IMR-90 (cell line): ENCODE measurements around the gene FSIP1. TPM values are rescaled to one million over a fixed set of nuclear protein-coding genes. Genes with fewer than 3 reads are reported as not detected.

ENCODE experiments used
- ATAC-seq: fragments of 200-7000 bp; cut with Tn5 transposase; 2 replicates; pipeline ENCODE4 v1.9.1; 2020; ENCODE audit warnings: low read depth, mild to moderate bottlenecking, moderate library complexity
- BruUV-seq: library from RNA; stranded (reverse); fragments of 400-500 nt; replicated peaks from 2 replicates; lab custom pipeline; 2021; lab: Mats Ljungman, UMichigan
- CTCF ChIA-PET: fragments of 300-600 bp; formaldehyde crosslinking; extraction: SDS; loops from one replicate; lab custom pipeline; 2021; ENCODE audit warnings: antibody characterized with exemption; lab: Yijun Ruan, JAX
- POLR2A ChIA-PET: fragments of 300-600 bp; sonication (Branson Sonifier 250); formaldehyde crosslinking; loops from one replicate; lab custom pipeline; 2022; ENCODE audit warnings: antibody characterized with exemption; ENCODE audit not compliant: unreplicated experiment; lab: Charles Lee
- DNase-seq: peaks from one replicate; pipeline ENCODE4 v3.0.0; 2013
- H2AFZ ChIP-seq: replicated peaks from 2 replicates; pipeline ENCODE3; 2013; ENCODE audit warnings: low read length, mild to moderate bottlenecking; ENCODE audit not compliant: poor library complexity
- H2AK5ac ChIP-seq: 2 replicates; pipeline ENCODE4 v1.6.1; 2013; ENCODE audit warnings: low read depth, low read length, inconsistent platforms
- H2AK9ac ChIP-seq: replicated peaks from 2 replicates; pipeline ENCODE3; 2013; ENCODE audit warnings: mild to moderate bottlenecking, low read depth, low read length, moderate library complexity; ENCODE audit not compliant: poor library complexity
- H2BK120ac ChIP-seq: 2 replicates; pipeline ENCODE4 v1.6.1; 2013; ENCODE audit warnings: low read depth, low read length, inconsistent platforms
- H2BK15ac ChIP-seq: 3 replicates; pipeline ENCODE4 v1.6.1; 2013; ENCODE audit warnings: low read depth, low read length, inconsistent platforms
- H2BK20ac ChIP-seq: 2 replicates; pipeline ENCODE4 v1.6.1; 2013; ENCODE audit warnings: low read depth, mild to moderate bottlenecking, inconsistent platforms, low read length, moderate library complexity
- H2BK5ac ChIP-seq: 2 replicates; pipeline ENCODE4 v1.6.1; 2013; ENCODE audit warnings: mild to moderate bottlenecking, low read depth, low read length, inconsistent platforms; ENCODE audit not compliant: poor library complexity, severe bottlenecking
- H3K14ac ChIP-seq: replicated peaks from 2 replicates; pipeline ENCODE4 v1.6.1; 2013; ENCODE audit warnings: low read depth, low read length, inconsistent platforms
- H3K18ac ChIP-seq: 2 replicates; pipeline ENCODE4 v1.6.1; 2013; ENCODE audit warnings: low read depth, low read length, control low read depth
- H3K23ac ChIP-seq: 2 replicates; pipeline ENCODE4 v1.6.1; 2013; ENCODE audit warnings: low read depth, low read length, inconsistent platforms
- H3K27ac ChIP-seq: 2 replicates; pipeline ENCODE4 v1.5.1; 2013; ENCODE audit warnings: mild to moderate bottlenecking, control low read depth, low read length; ENCODE audit not compliant: insufficient read depth
- H3K27me3 ChIP-seq: 2 replicates; pipeline ENCODE4 v1.6.1; 2013; ENCODE audit warnings: low read length; ENCODE audit not compliant: control insufficient read depth, insufficient read depth
- H3K36me3 ChIP-seq: 2 replicates; pipeline ENCODE4 v1.6.1; 2013; ENCODE audit warnings: low read length, mixed read lengths; ENCODE audit not compliant: control insufficient read depth, insufficient read depth
- H3K4ac ChIP-seq: 2 replicates; pipeline ENCODE4 v1.6.1; 2013; ENCODE audit warnings: low read depth, low read length, inconsistent platforms
- H3K4me1 ChIP-seq: 2 replicates; pipeline ENCODE4 v1.6.1; 2013; ENCODE audit warnings: low read length, mixed read lengths; ENCODE audit not compliant: control insufficient read depth, insufficient read depth
- H3K4me2 ChIP-seq: 2 replicates; pipeline ENCODE4 v1.6.1; 2013; ENCODE audit warnings: low read depth, mild to moderate bottlenecking, control low read depth, low read length, moderate library complexity
- H3K4me3 ChIP-seq: 2 replicates; pipeline ENCODE4 v1.5.1; 2013; ENCODE audit warnings: low read depth, mild to moderate bottlenecking, control low read depth, low read length, moderate library complexity; ENCODE audit not compliant: insufficient read depth
- H3K56ac ChIP-seq: 2 replicates; pipeline ENCODE4 v1.6.1; 2013; ENCODE audit warnings: low read length, inconsistent platforms; ENCODE audit not compliant: insufficient read depth; ENCODE audit errors: extremely low read depth
- H3K79me1 ChIP-seq, 2 experiments: 2 replicates each; pipeline ENCODE4 v1.6.1; 2013; ENCODE audit warnings: low read length in 2 of 2, inconsistent platforms in 1 of 2, low read depth in 1 of 2
- H3K9ac ChIP-seq: 2 replicates; pipeline ENCODE4 v1.6.1; 2013; ENCODE audit warnings: low read depth, low read length, control low read depth
- H3K9me1 ChIP-seq: 2 replicates; pipeline ENCODE4 v1.6.1; 2013; ENCODE audit warnings: low read length, inconsistent platforms; ENCODE audit not compliant: insufficient read depth
- H3K9me3 ChIP-seq: 2 replicates; pipeline ENCODE4 v1.6.1; 2013; ENCODE audit warnings: low read length; ENCODE audit not compliant: control insufficient read depth, insufficient read depth
- H4K20me1 ChIP-seq: 2 replicates; pipeline ENCODE4 v1.6.1; 2013; ENCODE audit warnings: low read length, inconsistent platforms; ENCODE audit not compliant: insufficient read depth
- H4K5ac ChIP-seq: 2 replicates; pipeline ENCODE4 v1.6.1; 2013; ENCODE audit warnings: mild to moderate bottlenecking, low read depth, low read length, control low read depth
- H4K8ac ChIP-seq, 2 experiments: 2 replicates each; pipeline ENCODE4 v1.6.1; 2013; ENCODE audit warnings: low read depth in 2 of 2, low read length in 2 of 2, control low read depth in 1 of 2, inconsistent platforms in 1 of 2
- H4K91ac ChIP-seq: 2 replicates; pipeline ENCODE4 v1.6.1; 2013; ENCODE audit warnings: low read depth, low read length, inconsistent platforms; ENCODE audit not compliant: insufficient read depth
- BHLHE40 ChIP-seq: fragments of 150-350 bp; IDR thresholded peaks from 2 replicates; pipeline ENCODE4 v1.6.1; 2016; ENCODE audit warnings: mild to moderate bottlenecking, low read depth, low read length
- CEBPB ChIP-seq: IDR thresholded peaks from 2 replicates; pipeline ENCODE4 v1.6.1; 2012; ENCODE audit warnings: low read depth, low read length, improper control_type of control experiment
- CHD1 ChIP-seq: IDR thresholded peaks from 2 replicates; pipeline ENCODE4 v1.6.1; 2012; ENCODE audit warnings: low read depth, low read length, improper control_type of control experiment
- FOS ChIP-seq: fragments of 150-350 bp; IDR thresholded peaks from 2 replicates; pipeline ENCODE4 v1.6.1; 2016; ENCODE audit warnings: low read depth, low read length
- MAFK ChIP-seq: IDR thresholded peaks from 2 replicates; pipeline ENCODE4 v1.6.1; 2012; ENCODE audit warnings: low read depth, low read length, improper control_type of control experiment
- MAZ ChIP-seq: IDR thresholded peaks from 2 replicates; pipeline ENCODE4 v1.6.1; 2012; ENCODE audit warnings: low read depth, mild to moderate bottlenecking, low read length, improper control_type of control experiment, moderate library complexity, borderline replicate concordance
- NFE2L2 ChIP-seq: fragments of 150-350 bp; IDR thresholded peaks from 2 replicates; pipeline ENCODE4 v1.6.1; 2016; ENCODE audit warnings: low read depth, mild to moderate bottlenecking, low read length
- RAD21 ChIP-seq: IDR thresholded peaks from 2 replicates; pipeline ENCODE4 v1.6.1; 2012; ENCODE audit warnings: low read length, improper control_type of control experiment
- RFX5 ChIP-seq: IDR thresholded peaks from 2 replicates; pipeline ENCODE4 v1.8.0; 2012; ENCODE audit warnings: low read depth, mild to moderate bottlenecking, low read length, moderate library complexity
- SMC3 ChIP-seq: fragments of 150-350 bp; IDR thresholded peaks from 2 replicates; pipeline ENCODE4 v1.6.1; 2016; ENCODE audit warnings: low read depth, mild to moderate bottlenecking, antibody characterized with exemption, low read length, moderate library complexity
- WGBS, 2 experiments: methylation state at CpG; one replicate each; pipeline versions ENCODE4 v1.1.5 to v1.1.7; 2013; ENCODE audit warnings: missing lambda C conversion rate in 2 of 2; ENCODE audit not compliant: insufficient read length in 1 of 2; ENCODE audit errors: extremely low coverage in 2 of 2; 5-methylcytosine and 5-hydroxymethylcytosine counted together
- dilution Hi-C: fragments of 300-500 bp; cut with HindIII; formaldehyde crosslinking; loops from one replicate; pipeline ENCODE4 v1.14.3; 2018; ENCODE audit warnings: low sequenced_read_pairs; ENCODE audit not compliant: unreplicated experiment
- in situ Hi-C: fragments of 300-500 bp; cut with MboI; formaldehyde crosslinking; loops from 3 replicates; pipeline ENCODE4 v1.14.3; 2019; ENCODE audit warnings: low sequenced_read_pairs, inconsistent platforms, mixed read lengths
- intact Hi-C: fragments of 100-400 bp; cut with micrococcal nuclease; formaldehyde crosslinking; loops from 2 replicates; pipeline ENCODE4 v1.10.0; 2022
- polyA plus RNA-seq, 3 experiments: library from polyadenylated mRNA; depleted of rRNA; stranded (reverse); fragments of >200 nt; gene quantifications; 2 replicates each; pipeline ENCODE4 v1.2.3, GENCODE V29; 2012; ENCODE audit warnings: low replicate concordance in 1 of 3
- total RNA-seq: library from RNA; depleted of rRNA; stranded (reverse); fragments of >200 nt; gene quantifications from 2 replicates; pipeline ENCODE4 v1.2.3, GENCODE V29; 2012
- TF ChIP-seq, protein P1 (sequence below): fragments of 150-350 bp; IDR thresholded peaks from 2 replicates; pipeline ENCODE4 v1.6.1; 2017; ENCODE audit warnings: mild to moderate bottlenecking, antibody characterized with exemption, low read length, low read depth

Gene FSIP1
- total and polyA plus RNA-seq, 2 of the 4 experiments (the other 2 are of a cell fraction), result 0.10 to 0.18 TPM

GRCh38 chr15:39621976-39622375 is 160.7 kb downstream of the FSIP1 start:
- dilution Hi-C loops (no loop called here), intact Hi-C loops (no loop called here), in situ Hi-C loops (no loop called here)
- H3K4ac ChIP-seq, result no peak overlapping the region
- no peaks in the 10 kb centered on the region for H3K36me3 ChIP-seq
- H4K8ac ChIP-seq, result no peak overlapping the region
- POLR2A ChIA-PET, result no interaction called here
- H3K27ac ChIP-seq, result no peak overlapping the region
- H3K27me3 ChIP-seq, result no peaks in the 10 kb centered on the region
- H3K4me3 ChIP-seq, result no peak overlapping the region
- H2AK5ac ChIP-seq, result no peak overlapping the region
- H4K20me1 ChIP-seq, result no peaks in the 10 kb centered on the region
- no peak overlapping the region for H2AK9ac ChIP-seq
- CTCF ChIA-PET, result interaction anchor here (0.9 kb wide), 1 partner anchor 136 kb away, joined by 3 read pairs; no protein-coding TSS in a partner anchor
- H3K14ac ChIP-seq, result no peak overlapping the region
- no peak overlapping the region for H3K18ac ChIP-seq
- no peak overlapping the region for H2AFZ ChIP-seq
- H3K4me2 ChIP-seq, result no peak overlapping the region
- H2BK5ac ChIP-seq, result no peak overlapping the region
- no peak overlapping the region for H2BK20ac ChIP-seq
- WGBS, 2 experiments, result 100% methylated on average over 1 of the region's 1 CpG; no CpG with 5 or more reads in 1 of the 2 experiments
- no TSS peak for BruUV-seq
- H3K79me1 ChIP-seq, result peaks cover 0 to 5% of the 10 kb centered on the region in 2 experiments; a peak in 1 of 4 replicates
- ATAC-seq, result no peak
- no peak overlapping the region for H3K23ac ChIP-seq
- H2BK15ac ChIP-seq, result no peak overlapping the region
- H4K91ac ChIP-seq, result no peak overlapping the region
- H3K9me3 ChIP-seq, result no peaks in the 10 kb centered on the region; the same call in 1 of the 2 replicates
- no peak for TF ChIP-seq CHD1
- TF ChIP-seq CEBPB, result no peak
- no peak for TF ChIP-seq NFE2L2
- TF ChIP-seq, protein P1, sequence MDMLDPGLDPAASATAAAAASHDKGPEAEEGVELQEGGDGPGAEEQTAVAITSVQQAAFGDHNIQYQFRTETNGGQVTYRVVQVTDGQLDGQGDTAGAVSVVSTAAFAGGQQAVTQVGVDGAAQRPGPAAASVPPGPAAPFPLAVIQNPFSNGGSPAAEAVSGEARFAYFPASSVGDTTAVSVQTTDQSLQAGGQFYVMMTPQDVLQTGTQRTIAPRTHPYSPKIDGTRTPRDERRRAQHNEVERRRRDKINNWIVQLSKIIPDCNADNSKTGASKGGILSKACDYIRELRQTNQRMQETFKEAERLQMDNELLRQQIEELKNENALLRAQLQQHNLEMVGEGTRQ, result no peak
- no peak for TF ChIP-seq RAD21
- no peak for TF ChIP-seq MAZ
- no peak for TF ChIP-seq SMC3
- TF ChIP-seq MAFK, result no peak
- no peak for TF ChIP-seq FOS
- no peak for TF ChIP-seq RFX5
- no peak for TF ChIP-seq BHLHE40
- H2BK120ac ChIP-seq, result no peak overlapping the region
- H3K9ac ChIP-seq, result no peak overlapping the region
- H4K5ac ChIP-seq, result no peak overlapping the region
- H3K9me1 ChIP-seq, result peaks cover 12% of the 10 kb centered on the region
- H3K56ac ChIP-seq, result no peak overlapping the region
- no peak for DNase-seq
- peaks cover 20% of the 10 kb centered on the region for H3K4me1 ChIP-seq
